ENCODE results near the gene CACNA1C.
"Not testable (repeated sequence)": the region's sequence is repeated elsewhere in the genome, so short reads cannot be mapped to it uniquely, and the experiment has no call there.

CACNA1C gene

DNA sequence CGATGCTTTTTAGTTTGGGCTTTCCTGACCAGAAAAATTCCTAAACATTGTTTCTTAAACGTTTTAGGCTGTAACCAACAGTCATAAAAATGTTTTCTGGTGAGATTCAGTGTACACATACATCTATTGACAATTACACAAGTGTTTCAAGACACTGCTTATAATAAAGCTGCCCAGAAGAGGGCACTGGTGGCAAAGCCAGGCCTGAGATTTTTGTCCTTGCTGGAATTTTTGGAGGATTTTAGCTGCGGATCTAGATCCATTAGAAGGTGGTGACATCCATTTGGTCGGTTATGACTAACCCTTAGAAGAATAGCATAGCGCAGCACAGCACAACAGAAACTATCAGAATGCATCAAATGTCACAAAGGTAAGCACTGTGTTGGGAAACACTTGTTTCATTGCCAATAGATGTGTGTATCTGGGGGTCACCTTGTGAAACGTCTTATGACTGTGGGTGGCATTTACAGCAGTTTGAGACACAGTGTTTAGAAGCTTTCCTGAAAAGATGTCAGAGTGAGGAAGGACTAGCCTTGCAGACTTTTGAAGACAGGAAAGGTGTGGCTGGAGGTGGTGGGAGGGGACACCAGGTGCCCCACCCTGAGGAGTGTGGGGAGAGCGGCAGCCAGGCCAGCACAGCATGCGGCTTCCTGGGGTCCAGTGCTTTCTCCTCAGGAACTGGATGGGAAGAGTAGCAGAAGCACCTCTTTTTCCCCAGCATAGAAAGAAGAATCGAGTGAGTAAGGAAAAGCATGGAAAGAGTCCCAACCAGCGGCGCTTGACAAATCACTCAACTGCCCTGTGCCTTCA is 687.2 kb downstream of the CACNA1C start:
- no peak for DNase-seq

DNA sequence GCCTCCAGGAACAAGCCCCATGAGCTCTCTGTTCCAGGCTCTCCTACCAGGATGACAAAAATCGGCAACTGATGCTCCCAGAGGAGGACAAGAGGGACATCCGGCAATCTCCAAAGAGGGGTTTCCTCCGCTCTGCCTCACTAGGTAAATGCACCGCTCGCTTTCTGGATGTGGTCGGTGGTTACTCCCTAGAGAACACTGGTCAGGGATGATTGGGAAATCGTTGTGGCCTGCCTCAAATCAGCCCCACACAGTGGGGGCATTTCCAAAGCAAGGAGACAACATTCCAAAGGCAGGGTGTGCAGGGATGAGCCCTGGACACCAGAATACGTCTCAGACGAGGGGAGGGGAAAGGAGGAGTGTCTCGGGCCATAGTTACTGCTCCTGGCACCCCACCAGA is 689.2 kb downstream of the CACNA1C start:
- DNase-seq, result not testable (repeated sequence)

DNA sequence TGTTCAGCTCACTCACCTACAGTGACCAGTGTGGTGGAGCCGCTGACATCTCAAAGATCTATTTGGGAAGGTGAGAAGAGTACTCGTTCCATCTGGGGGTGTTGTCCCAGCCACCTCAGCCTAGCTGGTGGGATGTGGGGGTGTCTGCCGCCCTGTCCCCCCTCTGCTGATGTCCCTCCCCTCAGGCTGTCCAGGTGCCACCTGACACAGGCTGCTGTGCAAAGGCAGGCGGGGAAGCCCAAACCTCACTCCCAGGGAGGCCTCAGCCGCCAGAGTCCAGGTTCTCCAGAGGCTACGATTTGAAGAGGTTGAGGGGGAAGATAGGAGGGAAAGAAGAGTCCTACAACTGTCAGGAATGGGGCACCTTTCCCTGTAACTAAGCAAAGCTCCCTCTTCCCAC is 690.7 kb downstream of the CACNA1C start:
- no peak for DNase-seq

DNA sequence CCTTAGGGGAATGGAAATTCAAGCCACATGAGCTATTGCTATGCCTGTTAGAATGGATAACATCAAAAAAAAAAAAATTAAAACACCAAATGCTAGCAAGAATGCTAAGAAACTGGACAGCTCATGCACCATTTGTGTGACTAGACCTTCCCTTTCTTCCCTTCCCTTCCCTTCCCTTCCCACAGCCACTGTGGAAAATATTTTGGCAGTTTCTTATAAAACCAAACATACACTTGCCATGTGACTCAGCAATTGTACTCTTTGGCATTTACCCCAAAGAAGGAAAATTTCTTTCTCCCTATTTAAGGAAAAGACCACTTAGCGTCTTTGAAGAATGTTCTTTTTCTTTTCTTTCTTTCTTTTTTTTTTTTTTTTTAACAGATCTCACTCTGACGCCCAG is 692.9 kb downstream of the CACNA1C start:
- DNase-seq, result no peak
